ENCODE data around the gene NUP214.
"Not testable (repeated sequence)": the region's sequence is repeated elsewhere in the genome, so short reads cannot be mapped to it uniquely, and the experiment has no call there.

NUP214 gene

GRCh38 chr9:131160416-131161112 is 35.2 kb downstream of the NUP214 start:
- no peak for DNase-seq (ENCODE audit: low spot score)

- DNase-seq (ENCODE audit: low spot score) = no peak
Observed at GRCh38 chr9:131161585-131161984, 36.2 kb downstream of the NUP214 start.

GRCh38 chr9:131162886-131163285 is 37.5 kb downstream of the NUP214 start:
- DNase-seq (ENCODE audit: low spot score) = no peak

- no peak for DNase-seq (ENCODE audit: low spot score)
Observed at GRCh38 chr9:131165523-131165922, 40.1 kb downstream of the NUP214 start.

GRCh38 chr9:131167146-131167692 is 41.8 kb downstream of the NUP214 start:
- no peak for DNase-seq (ENCODE audit: low spot score)

GRCh38 chr9:131167936-131168335 is 42.5 kb downstream of the NUP214 start:
- DNase-seq (ENCODE audit: low spot score) = no peak

- DNase-seq (ENCODE audit: low spot score) = no peak
Observed at GRCh38 chr9:131169563-131170240, 44.3 kb downstream of the NUP214 start.

GRCh38 chr9:131173995-131174394 is 48.6 kb downstream of the NUP214 start:
- no peak for DNase-seq (ENCODE audit: low spot score)

- no peak for DNase-seq (ENCODE audit: low spot score)
Observed at GRCh38 chr9:131174681-131175239, 49.4 kb downstream of the NUP214 start.

GRCh38 chr9:131177898-131178297 is 52.5 kb downstream of the NUP214 start:
- DNase-seq (ENCODE audit: low spot score) = no peak

- DNase-seq (ENCODE audit: low spot score) = peak; percentile 61
Observed at GRCh38 chr9:131178382-131178781, 53.0 kb downstream of the NUP214 start.

- no peak for DNase-seq (ENCODE audit: low spot score)
Observed at GRCh38 chr9:131178926-131179325, 53.5 kb downstream of the NUP214 start.

GRCh38 chr9:131179561-131180219 is 54.3 kb downstream of the NUP214 start:
- DNase-seq (ENCODE audit: low spot score) = no peak

- DNase-seq (ENCODE audit: low spot score) = no peak
Observed at GRCh38 chr9:131180454-131180853, 55.1 kb downstream of the NUP214 start.

GRCh38 chr9:131181091-131181681 is 55.8 kb downstream of the NUP214 start:
- DNase-seq (ENCODE audit: low spot score) = no peak

- no peak for DNase-seq (ENCODE audit: low spot score)
Observed at GRCh38 chr9:131185924-131186323, 60.5 kb downstream of the NUP214 start.

- no peak for DNase-seq (ENCODE audit: low spot score)
Observed at GRCh38 chr9:131186622-131187021, 61.2 kb downstream of the NUP214 start.

GRCh38 chr9:131187957-131188356 is 62.6 kb downstream of the NUP214 start:
- no peak for DNase-seq (ENCODE audit: low spot score)

GRCh38 chr9:131188976-131189375 is 63.6 kb downstream of the NUP214 start:
- peak; percentile 52 for DNase-seq (ENCODE audit: low spot score)

- no peak for DNase-seq (ENCODE audit: low spot score)
Observed at GRCh38 chr9:131190191-131190590, 64.8 kb downstream of the NUP214 start.

- DNase-seq (ENCODE audit: low spot score) = not testable (repeated sequence)
Observed at GRCh38 chr9:131191032-131191431, 65.6 kb downstream of the NUP214 start.

- no peak for DNase-seq (ENCODE audit: low spot score)
Observed at GRCh38 chr9:131191857-131192256, 66.5 kb downstream of the NUP214 start.
